ENCODE results near the gene FAM89A. TPM values are rescaled to one million over a fixed set of nuclear protein-coding genes. Genes with fewer than 3 reads are reported as not detected.

FAM89A gene
- total and polyA plus RNA-seq, 9 of the 15 experiments (the other 6 are each of a cell fraction or from before 2014, with no cell fraction given) = 8.7 to 66.2 (median 43.3) TPM

GRCh38 chr1:231019711-231020110 lies 20.3 kb downstream of the FAM89A start:
- POLR2A ChIA-PET = interaction anchor here (1.2 kb wide), 1 partner anchor 34 kb away, joined by 3 read pairs; no protein-coding TSS in a partner anchor
- in situ Hi-C loops (cut with MboI) = no loop called here

More at GRCh38 chr1:231019711-231020110, 20.3 kb downstream of the FAM89A start:
- no peak for ATAC-seq
- DNase-seq (ENCODE audit: extremely low read depth in 1 of 4, low spot score in 3 of 4) = no peak
- no peak overlapping the region for H2AFZ ChIP-seq (ENCODE audit: low read depth, low read length)
- no peak overlapping the region for H3K4me3 ChIP-seq
- H3K9ac ChIP-seq (ENCODE audit: insufficient read depth in 1 of 2, low read depth in 2 of 2, low read length in 2 of 2) = no peak overlapping the region
- 94% methylated on average over 13 of the region's 14 CpGs for WGBS (ENCODE audit: insufficient coverage, low coverage, missing lambda C conversion rate)
- no peaks in the 10 kb centered on the region; the same call in 1 of the 2 replicates for H4K20me1 ChIP-seq (replicated peaks; ENCODE audit: control insufficient read depth, insufficient read depth, low read length)
- no peaks in the 10 kb centered on the region for H3K27me3 ChIP-seq (ENCODE audit: control insufficient read depth in 2 of 2, insufficient read depth in 2 of 2, low read length in 2 of 2)
- H3K36me3 ChIP-seq (ENCODE audit: control insufficient read depth, insufficient read depth, low read length) = peaks cover 31% of the 10 kb centered on the region; the same call in 2 of the 3 replicates
- H3K9me1 ChIP-seq (ENCODE audit: control insufficient read depth, insufficient read depth, low read length) = no peaks in the 10 kb centered on the region
- no peaks in the 10 kb centered on the region for H3K79me2 ChIP-seq (ENCODE audit: control insufficient read depth, insufficient read depth, low read length)
- H3K27ac ChIP-seq (ENCODE audit: extremely low read depth, low read depth, low read length) = no peak overlapping the region
- 0 out of 2 replicates have a peak, but pooled peaks have one; percentile 24 for TF ChIP-seq POLR2G (IDR thresholded peaks at IDR 0.05; ENCODE audit: low read depth, low read length)
- TF ChIP-seq CLOCK (CRISPR knock-in tag; IDR thresholded peaks at IDR 0.05; ENCODE audit: borderline replicate concordance) = no peak
- no peak for TF ChIP-seq POLR2AphosphoS2 (IDR thresholded peaks at IDR 0.05; ENCODE audit: low read length)
- TF ChIP-seq, protein P1, sequence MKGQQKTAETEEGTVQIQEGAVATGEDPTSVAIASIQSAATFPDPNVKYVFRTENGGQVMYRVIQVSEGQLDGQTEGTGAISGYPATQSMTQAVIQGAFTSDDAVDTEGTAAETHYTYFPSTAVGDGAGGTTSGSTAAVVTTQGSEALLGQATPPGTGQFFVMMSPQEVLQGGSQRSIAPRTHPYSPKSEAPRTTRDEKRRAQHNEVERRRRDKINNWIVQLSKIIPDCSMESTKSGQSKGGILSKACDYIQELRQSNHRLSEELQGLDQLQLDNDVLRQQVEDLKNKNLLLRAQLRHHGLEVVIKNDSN (CRISPR knock-in tag; IDR thresholded peaks at IDR 0.05) = no peak
- TF ChIP-seq ZNF318 (IDR thresholded peaks at IDR 0.05; ENCODE audit: borderline replicate concordance in 1 of 2, low read depth in 1 of 2) = no peak
- FAIRE-seq = no peak
- no peaks in the 10 kb centered on the region for H3K9me3 ChIP-seq (replicated peaks; ENCODE audit: control insufficient read depth, insufficient read depth, low read depth, low read length)
- H3K4me1 ChIP-seq (replicated peaks in 1 of 2; ENCODE audit: control insufficient read depth in 2 of 2, insufficient read depth in 2 of 2, low read length in 2 of 2) = no peaks in the 10 kb centered on the region; a peak in 1 of 5 replicates
- BruUV-seq (replicated peaks) = no TSS peak
- intact Hi-C loops (cut with micrococcal nuclease) = loop anchor here (5.0 to 10.0 kb wide), 3 partner anchors 73 to 387 kb away; no protein-coding TSS in a partner anchor
- H3K4me2 ChIP-seq (ENCODE audit: insufficient read depth, low read length) = no peak overlapping the region
- CTCF ChIA-PET (ENCODE audit: low intra/inter-chr PET ratio) = no interaction called here

All from K562 (cell line).